CD4-positive, alpha-beta T cell treated with Interleukin-10 for 1 hour (primary cell): ENCODE data around the gene ZNF853.
"Not testable (repeated sequence)": the region's sequence is repeated elsewhere in the genome, so short reads cannot be mapped to it uniquely, and the experiment has no call there.

ENCODE experiments used
- DNase-seq: peaks from one replicate; pipeline ENCODE4 v3.0.0-alpha.2; 2020

ZNF853 gene

DNA sequence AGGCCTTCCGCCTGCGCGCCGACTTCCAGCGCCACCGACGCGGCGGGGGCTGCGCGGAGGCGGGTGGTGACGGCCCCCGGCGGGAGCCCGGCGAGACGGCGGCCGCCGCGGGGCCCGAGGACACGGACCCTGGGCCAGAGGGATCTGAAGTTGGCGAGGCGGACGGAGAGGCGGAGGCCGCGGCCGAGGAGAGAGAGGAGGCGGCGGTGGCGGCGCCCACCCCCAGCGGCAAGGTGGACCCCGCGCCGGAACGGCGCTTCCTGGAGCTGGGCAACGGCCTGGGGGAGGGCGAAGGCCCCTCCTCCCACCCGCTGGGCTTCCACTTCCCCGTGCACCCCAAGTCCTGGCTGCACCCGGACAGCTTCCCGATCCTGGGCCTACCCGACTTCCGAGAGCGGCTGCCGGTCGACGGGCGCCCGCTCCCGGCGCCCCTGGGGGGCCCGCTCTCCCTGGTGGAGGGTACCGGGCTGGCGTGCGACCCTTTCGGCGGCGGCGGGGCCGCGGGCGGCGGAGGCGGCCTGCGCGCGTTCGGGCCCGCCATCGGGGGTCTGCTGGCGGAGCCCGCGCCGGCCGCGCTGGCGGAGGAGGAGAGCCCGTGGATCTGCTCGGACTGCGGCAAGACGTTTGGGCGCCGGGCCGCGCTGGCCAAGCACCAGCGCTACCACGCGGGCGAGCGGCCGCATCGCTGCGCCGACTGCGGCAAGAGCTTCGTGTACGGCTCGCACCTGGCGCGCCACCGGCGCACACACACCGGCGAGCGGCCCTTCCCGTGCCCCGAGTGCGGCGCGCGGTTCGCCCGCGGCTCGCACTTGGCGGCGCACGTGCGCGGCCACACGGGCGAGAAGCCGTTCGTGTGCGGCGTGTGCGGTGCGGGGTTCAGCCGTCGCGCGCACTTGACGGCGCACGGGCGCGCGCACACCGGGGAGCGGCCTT, 37.9 kb downstream of the ZNF853 start:
- DNase-seq: no peak

DNA sequence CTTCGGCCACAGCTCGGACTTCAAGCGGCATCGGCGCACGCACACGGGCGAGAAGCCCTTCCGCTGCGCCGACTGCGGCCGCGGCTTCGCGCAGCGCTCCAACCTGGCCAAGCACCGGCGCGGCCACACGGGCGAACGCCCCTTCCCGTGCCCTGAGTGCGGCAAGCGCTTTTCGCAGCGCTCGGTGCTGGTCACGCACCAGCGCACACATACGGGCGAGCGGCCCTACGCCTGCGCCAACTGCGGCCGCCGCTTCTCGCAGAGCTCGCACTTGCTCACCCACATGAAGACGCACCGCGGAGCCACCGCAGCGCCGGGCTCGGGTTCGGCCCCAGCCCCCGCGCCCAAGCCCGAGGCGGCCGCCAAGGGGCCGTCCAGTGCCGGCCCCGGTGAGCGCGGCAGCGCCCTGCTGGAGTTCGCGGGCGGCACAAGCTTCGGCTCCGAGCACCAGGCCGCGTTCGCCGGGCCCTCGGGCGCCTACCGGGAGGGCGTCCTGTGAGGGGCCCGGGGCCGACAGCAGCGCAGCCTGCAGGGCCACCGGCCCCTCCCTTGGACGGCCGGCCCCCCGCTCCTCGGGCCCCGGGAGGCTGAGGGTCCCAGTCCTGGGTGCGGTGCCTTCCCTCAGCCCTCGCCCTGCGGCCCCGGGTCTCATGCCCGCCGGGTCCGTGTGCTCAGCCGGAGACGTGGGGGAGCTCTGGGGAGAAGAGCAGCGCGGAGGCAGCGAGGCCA, 38.9 kb downstream of the ZNF853 start:
- no peak for DNase-seq

DNA sequence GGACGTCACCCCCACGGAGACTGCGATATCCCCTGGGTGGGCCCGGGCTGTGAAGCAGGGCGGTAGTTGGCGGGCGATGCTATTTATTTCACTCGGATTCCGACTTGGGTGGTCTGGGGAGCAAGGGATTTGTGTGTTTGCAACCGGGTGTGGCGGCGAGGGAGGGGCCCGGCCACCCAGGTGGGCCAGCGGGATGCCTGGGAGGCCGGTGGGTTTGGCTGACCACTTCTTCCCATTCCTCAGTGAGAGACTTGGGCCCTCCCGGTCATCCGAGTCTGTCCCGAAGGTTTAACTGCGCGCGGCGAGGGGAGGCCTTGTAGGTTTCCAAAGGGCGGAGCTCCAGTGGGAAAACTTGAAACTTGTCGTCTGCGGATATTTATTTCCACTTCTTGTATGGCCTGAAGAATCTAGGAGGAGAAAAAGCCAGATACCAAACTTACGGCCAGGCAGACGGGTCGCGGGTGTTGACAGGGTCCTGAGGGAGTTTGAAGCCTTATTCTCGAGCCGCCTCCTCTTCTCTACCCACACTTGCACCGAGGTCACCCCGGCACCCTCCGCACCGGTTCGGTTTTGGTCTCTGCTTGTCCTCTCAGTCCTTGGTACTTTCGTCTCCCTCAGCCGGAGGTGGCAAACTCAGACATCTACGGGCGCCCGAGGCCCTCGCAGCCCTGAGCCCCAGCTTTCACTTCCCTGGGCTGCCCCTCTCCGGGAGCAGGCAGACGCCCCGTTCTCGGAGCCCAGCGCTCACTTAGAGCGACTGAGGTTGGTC, 39.6 kb downstream of the ZNF853 start:
- no peak for DNase-seq

DNA sequence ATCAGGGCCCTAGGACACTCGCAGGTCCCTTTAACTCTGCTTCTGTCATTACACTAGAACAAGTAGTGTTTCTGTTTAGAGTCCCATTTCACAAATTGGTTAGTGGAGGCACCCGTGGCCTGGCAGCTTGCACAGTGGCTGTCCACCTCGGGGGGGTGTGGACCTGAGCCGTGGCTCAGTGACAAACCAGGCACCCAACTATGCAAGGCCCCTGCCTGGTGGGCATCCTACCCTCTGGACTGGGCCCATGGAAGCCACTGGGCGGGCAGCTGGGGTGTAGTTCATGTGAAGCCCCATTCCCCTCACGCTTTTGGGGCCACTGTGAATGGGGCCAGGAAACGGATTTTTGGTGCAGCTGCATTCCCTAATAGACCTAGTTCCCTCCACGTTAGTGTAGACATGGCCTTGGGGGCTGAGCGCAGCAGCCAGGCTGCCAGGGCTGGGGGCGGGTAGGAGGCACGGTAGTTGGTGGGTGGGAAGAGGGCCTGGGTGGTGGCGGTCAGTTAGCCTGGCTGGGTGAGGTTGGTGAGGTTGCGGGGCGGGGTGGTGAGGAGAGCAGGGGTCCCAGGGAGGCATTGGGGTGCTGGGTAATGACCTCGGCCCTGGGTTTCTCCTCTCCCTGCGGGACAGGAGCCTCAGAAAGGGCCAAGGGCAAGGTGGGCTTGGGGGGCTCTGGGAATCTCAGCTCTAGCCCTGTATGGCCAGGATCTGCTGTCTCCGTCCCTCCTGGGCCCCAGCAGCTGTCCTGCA, 40.4 kb downstream of the ZNF853 start:
- no peak for DNase-seq

DNA sequence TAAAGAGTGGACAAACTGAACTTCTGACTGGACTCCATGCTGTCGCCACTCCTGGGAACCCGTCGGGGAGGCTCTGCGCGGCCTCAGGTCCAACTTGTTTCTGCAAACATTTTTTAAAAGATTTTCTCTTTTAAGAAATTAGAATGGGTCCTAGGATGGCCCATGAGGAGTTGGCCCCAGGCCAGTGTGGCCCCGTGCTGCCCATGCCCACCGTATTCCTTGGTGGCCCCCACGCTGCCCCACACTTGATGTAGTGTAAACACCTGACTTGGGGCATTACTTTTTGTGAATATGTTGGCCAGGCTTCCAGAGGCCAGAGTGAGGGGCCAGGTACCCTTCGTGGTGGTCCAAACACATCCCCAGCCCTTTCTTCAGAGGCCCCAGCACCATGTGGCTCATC, 41.0 kb downstream of the ZNF853 start:
- DNase-seq: no peak

DNA sequence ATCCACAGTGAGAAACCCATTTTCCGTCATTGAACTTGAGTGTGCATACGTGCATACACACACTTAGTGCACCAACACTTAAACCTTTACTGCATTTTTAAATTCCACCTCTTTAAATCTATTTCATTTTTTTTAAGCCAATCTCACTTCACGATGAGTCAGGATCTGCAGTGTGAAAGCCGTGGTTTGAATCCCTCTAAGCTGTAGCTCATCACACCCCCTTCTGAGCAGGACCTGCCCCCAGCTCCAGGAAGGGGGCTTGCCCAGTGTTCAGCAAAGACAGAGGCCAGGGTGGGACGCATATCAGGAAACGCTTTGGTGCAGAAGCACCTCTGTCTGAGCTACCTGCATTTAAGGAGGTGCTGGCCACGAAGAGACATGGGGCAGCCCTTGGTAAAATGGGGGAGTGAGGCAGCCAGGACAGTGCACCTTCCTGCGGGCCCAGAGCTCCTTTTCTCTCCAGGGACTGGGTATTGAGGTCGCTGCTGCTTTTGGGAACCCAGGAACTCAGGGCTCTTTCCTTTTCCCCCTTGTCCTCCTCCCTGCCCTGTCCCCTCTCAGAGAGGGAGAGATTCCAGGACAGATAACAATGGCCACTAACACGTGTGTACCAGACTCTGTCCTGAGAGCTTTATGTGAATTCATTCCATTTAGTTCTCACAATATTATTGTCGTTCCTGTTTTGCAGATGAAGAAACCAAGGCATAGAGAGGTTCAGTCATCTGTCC, 43.4 kb downstream of the ZNF853 start:
- no peak for DNase-seq

DNA sequence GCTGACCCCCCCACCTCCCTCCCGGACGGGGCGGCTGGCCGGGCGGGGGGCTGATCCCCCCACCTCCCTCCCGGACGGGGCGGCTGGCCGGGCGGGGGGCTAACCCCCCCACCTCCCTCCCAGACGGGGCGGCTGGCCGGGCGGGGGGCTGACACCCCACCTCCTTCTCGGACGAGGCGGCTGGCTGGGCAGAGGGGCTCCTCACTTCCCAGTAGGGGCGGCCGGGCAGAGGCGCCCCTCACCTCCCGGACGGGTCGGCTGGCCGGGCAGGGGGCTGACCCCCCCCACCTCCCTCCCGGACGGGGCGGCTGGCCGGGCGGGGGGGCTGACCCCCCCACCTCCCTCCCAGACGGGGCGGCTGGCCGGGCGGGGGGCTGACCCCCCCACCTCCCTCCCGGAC, 55.4 kb downstream of the ZNF853 start:
- not testable (repeated sequence) for DNase-seq
